ELF-1 (cell line): ENCODE data around the gene RMP24.
"Not testable (repeated sequence)": the region's sequence is repeated elsewhere in the genome, so short reads cannot be mapped to it uniquely, and the experiment has no call there.

Experiments used
- DNase-seq: peaks from one replicate; pipeline ENCODE4 v3.0.0-alpha.2; 2016; ENCODE audit warnings: low read depth, low spot score

Gene RMP24

DNA sequence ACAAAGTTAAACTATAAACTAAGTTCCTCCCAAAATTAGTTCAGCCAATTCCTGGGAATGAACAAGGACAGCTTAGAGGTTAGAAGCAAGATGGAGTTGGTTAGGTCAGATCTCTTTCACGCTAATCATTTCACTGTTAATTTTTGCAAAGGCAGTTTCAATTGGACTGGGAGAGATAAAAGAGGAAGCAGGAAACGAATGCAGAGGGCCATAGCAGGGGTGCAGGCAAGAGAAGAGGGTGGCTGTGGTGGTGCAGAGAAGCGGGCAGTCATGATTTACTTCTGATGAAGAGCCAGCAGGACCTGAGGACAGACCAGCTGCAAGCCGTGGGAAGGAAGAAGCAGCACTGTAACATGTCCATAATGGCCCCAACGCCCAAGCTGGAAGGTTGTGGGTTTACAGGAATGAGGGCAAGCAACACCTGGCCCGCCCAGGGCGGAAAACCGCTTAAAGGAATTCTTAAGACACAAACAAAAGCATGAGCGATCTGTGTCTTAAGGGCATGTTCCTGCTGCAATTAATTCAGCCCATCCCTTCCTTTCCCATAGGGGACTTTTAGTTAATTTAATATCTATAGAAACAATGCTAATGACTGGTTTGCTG, 4.1 kb upstream of the RMP24 start:
- DNase-seq = peak; percentile 59

GRCh38 chr18:35969676-35970075, 2.8 kb upstream of the RMP24 start:
- DNase-seq = no peak

GRCh38 chr18:35971661-35972196, 750 bp upstream of the RMP24 start:
- DNase-seq = no peak

DNA sequence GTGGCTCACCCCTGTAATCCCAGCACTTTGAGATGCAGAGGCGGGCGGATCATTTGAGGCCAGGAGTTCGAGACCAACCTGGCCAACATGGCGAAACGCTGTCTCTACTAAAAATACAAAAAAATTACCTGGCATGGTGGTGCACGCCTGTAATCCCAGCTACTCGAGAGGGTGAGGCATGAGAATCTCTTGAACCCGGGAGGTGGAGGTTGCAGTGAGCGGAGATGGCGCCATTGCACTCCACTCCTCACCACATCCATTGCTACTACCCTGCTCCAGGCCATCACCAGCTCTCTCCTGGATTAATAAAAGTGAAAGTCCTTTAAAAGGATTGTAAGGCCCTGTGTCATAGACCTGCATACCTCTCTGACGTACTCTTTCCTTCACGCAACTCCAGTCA, 1.2 kb downstream of the RMP24 start:
- no peak for DNase-seq

- no peak for DNase-seq
Observed at GRCh38 chr18:35974181-35974580, 1.7 kb downstream of the RMP24 start.

- DNase-seq = no peak
Observed at GRCh38 chr18:35979112-35979511, 6.6 kb downstream of the RMP24 start.

- no peak for DNase-seq
Observed at GRCh38 chr18:35982409-35983114, 10.1 kb downstream of the RMP24 start.

DNA sequence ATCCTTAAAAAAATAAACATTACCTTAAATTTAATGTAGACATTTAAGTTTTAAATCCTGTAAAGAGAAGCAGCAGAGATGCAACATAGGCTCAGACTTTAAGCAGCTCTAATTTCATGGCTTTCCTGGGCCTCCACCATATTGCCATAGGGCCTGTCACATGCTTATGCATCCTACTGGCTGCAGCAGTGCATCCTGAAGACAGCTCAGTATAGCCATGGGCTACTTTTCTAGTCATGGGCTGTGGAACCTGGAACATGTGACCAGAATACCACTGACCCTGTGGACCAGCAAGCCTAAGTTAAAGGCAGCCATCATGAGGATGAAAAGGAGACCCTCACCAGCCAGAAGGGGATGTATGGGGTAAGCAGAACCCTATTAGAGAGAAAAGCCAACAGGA, 10.7 kb downstream of the RMP24 start:
- no peak for DNase-seq

DNA sequence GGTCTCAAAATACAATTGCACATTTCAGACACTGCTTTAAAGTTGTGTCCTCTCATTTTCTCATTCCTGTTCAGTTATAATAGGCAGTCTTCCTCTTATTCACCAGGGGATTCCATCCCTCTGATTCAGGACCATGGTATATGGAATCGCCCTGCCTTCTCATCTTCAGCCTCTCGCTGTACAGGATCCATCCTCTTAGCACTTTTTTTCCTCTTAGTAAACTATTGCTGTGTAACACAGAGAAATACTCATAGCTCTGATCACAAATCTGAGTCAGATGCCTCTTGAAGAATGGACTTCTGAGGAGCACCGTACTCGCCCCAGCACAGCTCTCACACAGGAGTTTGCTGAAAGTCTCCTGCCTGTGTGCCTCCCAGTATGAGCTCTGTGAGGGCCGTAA, 11.3 kb downstream of the RMP24 start:
- DNase-seq = no peak

GRCh38 chr18:35991696-35992095, 19.2 kb downstream of the RMP24 start:
- DNase-seq = no peak

GRCh38 chr18:35993013-35993412, 20.5 kb downstream of the RMP24 start:
- DNase-seq = no peak

GRCh38 chr18:35998967-35999366, 26.5 kb downstream of the RMP24 start:
- DNase-seq = no peak

- no peak for DNase-seq
Observed at GRCh38 chr18:35999925-36000324, 27.4 kb downstream of the RMP24 start.

DNA sequence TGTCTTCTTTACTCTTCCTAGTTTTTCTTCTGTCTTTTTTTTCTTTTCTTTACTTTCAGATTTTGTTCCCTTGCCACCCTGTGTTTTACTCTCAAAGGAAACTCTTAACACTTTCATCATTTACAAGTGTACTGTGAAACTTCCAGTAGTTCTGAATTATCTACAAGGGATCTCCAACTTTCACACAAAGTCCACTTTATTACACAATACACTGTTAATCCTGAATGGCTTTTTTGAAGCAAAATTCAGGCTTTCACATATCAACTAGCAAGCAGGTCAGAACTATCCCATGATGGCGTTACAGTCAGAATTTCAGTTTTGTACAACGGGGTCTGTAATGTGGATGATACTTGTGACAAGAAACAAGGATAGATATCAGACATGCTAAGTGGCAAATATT, 34.5 kb downstream of the RMP24 start:
- no peak for DNase-seq

- DNase-seq = no peak
Observed at GRCh38 chr18:36009214-36009613, 36.7 kb downstream of the RMP24 start.

GRCh38 chr18:36012891-36013290, 40.4 kb downstream of the RMP24 start:
- no peak for DNase-seq

DNA sequence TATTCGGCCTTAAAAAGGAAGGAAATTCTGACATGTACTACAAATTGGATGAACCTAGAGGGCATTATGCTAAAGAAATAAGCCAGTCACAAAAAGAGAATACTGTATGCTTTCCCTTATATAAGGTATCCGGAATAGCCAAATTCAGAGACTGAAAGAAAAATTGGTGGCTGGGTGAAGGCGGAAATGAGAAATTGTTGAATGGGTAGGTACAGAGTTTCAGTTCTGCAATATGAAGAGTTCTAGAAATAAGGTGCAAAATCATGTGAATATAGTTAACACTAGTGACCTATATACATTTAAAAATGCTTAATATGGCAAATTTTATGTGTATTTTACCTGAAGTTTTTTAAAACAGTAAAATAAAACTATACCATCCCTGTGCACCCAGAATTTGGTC, 43.1 kb downstream of the RMP24 start:
- DNase-seq = no peak

DNA sequence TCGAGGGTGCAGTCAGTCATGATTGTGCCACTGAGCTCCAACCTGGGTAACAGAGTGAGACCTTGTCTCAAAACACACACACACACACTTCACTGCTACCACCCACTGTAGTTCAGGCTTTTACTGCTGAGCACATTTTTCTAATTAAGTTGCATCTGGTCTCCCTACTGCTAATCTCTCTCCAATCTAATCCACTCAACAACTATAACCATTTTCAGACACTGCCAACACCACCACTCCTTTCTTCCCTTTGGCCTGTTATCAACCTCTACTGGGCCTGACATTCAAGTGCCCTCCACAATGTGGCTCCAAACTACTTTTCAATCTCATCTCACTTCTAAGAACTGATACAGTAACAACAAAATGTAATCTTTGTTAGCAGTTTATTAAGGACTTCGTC, 44.8 kb downstream of the RMP24 start:
- no peak for DNase-seq

DNA sequence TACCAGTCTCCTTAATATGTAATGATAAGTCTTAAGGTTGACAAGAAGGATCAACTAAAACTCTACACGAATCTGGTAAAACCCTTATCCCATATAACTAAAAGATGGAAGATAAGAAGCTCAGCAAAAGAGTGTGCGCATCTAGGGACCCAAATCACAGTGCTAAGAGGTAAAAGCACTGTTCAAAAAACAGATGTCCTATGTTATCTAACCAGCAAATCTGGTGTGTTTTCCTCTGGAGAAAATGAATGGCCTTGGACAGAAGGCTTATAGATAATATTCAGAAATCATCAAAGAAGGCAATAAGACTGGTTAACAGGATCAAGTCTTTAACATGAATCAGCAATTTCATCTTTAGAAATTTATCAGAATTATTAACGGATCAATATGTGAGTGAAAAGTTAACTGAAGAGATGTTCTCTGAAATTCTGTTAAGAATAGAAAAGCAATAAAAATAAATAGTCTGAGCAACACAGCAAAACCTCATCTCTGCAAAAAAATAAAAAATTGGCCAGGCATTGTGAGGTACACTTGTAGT, 47.8 kb downstream of the RMP24 start:
- DNase-seq = no peak

GRCh38 chr18:36023336-36023735, 50.9 kb downstream of the RMP24 start:
- no peak for DNase-seq

GRCh38 chr18:36024241-36024640, 51.8 kb downstream of the RMP24 start:
- not testable (repeated sequence) for DNase-seq

- DNase-seq = no peak
Observed at GRCh38 chr18:36025025-36025424, 52.5 kb downstream of the RMP24 start.

DNA sequence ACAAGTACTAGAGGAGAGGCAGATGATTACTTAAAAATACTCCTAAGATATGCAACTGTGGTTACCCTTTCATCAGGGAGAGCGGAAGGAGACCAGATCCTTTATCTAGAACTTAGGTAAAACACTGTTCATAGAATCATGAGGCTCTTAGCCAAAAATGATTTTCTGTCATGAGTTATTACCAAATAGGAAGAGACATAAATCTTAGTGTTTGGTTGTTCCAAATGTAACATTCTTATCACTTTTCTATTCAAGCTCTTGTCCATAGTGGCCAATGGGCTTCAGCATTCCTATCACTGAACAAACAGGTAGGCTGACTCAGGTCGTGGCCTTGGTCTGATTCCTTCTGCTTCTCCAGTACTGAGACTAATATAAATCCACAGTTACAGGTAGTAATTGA, 56.4 kb downstream of the RMP24 start:
- DNase-seq = no peak
